ENCODE results near the gene TERB1.

Gene TERB1

DNA sequence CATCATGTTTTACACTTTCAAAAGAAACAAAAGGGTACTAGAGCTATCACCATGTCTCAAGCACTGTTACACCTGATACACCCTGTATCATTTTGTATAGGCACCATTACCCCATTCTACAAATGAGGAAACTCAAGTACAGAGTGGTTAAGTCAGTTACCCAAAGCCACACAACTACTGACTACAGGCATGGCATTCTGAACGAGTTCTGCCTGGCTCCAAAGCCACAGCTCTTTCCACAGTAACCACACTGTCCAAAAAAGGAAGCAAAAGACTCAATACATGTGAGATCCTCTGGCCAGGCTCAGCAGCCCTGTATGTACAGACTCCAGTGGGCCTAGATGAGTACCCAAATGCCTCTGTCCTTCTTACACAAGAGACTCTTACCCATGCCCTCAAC, 54.7 kb downstream of the TERB1 start:
- TF ChIP-seq, protein P1, sequence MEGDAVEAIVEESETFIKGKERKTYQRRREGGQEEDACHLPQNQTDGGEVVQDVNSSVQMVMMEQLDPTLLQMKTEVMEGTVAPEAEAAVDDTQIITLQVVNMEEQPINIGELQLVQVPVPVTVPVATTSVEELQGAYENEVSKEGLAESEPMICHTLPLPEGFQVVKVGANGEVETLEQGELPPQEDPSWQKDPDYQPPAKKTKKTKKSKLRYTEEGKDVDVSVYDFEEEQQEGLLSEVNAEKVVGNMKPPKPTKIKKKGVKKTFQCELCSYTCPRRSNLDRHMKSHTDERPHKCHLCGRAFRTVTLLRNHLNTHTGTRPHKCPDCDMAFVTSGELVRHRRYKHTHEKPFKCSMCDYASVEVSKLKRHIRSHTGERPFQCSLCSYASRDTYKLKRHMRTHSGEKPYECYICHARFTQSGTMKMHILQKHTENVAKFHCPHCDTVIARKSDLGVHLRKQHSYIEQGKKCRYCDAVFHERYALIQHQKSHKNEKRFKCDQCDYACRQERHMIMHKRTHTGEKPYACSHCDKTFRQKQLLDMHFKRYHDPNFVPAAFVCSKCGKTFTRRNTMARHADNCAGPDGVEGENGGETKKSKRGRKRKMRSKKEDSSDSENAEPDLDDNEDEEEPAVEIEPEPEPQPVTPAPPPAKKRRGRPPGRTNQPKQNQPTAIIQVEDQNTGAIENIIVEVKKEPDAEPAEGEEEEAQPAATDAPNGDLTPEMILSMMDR (IDR thresholded peaks at IDR 0.05; ENCODE audit: extremely low read depth, insufficient read depth, missing control alignments) = no peak
- no peak for DNase-seq (ENCODE audit: low spot score)
- in situ Hi-C loops (cut with MboI; ENCODE audit: low pct_unique_long_range_greater_than_20kb, low sequenced_read_pairs, unreplicated experiment) = loop anchor here (25.0 kb wide), 1 partner anchor 334 kb away; no protein-coding TSS in a partner anchor

GRCh38 chr16:66746048-66746447, 55.3 kb downstream of the TERB1 start:
- TF ChIP-seq, protein P1 (IDR thresholded peaks at IDR 0.05; ENCODE audit: extremely low read depth, insufficient read depth, missing control alignments) = no peak
- in situ Hi-C loops (cut with MboI; ENCODE audit: low pct_unique_long_range_greater_than_20kb, low sequenced_read_pairs, unreplicated experiment) = loop anchor here (25.0 kb wide), 1 partner anchor 334 kb away; no protein-coding TSS in a partner anchor
- DNase-seq (ENCODE audit: low spot score) = no peak

DNA sequence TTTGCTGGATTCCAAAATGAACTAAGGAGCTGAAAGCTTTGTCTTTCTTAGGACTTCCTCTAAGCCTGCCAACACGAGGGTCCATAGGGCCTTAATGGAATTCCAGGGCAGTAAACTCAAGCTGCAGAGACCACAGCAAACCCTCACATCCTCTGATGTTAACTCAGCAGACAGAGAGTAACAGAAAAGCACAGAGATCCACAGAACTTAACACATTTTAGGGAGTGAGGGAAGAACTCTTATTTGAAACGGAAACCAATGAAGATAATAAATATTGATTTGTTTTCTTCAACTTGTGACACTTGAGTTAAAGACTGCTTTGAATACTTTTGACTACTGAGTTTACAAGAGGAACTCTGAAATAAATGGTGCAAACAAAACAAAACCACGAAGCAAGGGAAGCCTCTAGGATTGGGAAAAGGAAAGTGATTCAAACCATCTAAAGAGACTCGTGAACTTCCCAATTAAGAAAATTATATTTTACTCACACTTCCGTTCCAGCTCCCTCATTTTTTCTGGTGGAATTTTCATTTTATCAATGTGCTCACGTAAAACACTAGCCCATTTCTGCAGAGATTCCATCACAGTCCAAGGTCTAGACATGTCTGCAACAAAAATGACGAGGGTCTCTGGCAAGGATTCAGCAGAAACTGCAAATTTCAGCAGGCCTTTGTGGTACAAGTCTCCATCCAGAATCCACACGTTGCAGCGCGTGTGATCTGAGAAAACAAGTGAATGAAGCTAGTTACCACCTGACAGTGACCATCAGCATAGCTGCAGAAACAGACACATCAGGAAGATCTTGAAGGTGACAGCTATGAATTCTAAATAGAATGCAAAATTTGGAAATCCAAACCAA, 59.2 kb downstream of the TERB1 start:
- DNase-seq (ENCODE audit: low spot score) = no peak
- in situ Hi-C loops (cut with MboI; ENCODE audit: low pct_unique_long_range_greater_than_20kb, low sequenced_read_pairs, unreplicated experiment) = loop anchor here (25.0 kb wide), 1 partner anchor 330 kb away; no protein-coding TSS in a partner anchor

DNA sequence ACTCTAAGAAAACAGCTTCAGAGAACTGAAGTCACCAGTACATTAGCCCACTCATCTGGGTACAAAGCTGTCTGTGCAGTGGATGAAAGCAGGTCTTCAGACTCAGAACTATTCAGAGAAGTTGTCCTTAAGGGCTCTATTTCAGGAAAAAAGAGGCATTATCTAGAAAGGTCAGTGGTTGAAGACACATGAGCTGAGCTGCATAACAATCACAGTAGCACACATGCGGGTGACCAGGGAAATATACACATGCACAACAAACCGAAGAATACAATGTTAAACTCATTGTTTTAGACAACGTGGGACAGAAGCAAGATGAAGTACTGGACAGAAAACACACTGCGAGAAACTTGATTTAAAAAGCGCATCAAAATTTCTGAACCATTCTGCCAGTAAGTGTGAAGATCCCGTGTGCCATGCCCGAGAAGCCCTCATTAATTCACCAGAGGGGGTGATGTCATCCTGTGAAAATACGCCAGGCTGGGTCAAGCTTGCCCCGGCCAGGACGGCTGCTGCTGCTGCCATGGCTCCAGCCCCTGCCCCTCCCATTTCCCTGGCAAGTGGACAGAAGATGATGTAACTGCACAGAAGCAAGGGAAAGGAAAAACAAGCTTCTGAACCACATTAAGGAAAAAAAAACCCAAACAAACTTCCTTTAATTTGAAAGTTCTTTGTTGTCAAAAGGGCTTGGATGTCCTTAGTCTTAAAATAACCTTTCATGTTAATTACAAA, 60.0 kb downstream of the TERB1 start:
- TF ChIP-seq, protein P1 (IDR thresholded peaks at IDR 0.05; ENCODE audit: extremely low read depth, insufficient read depth, missing control alignments) = no peak
- in situ Hi-C loops (cut with MboI; ENCODE audit: low pct_unique_long_range_greater_than_20kb, low sequenced_read_pairs, unreplicated experiment) = loop anchor here (25.0 kb wide), 1 partner anchor 329 kb away; no protein-coding TSS in a partner anchor
- no peak for DNase-seq (ENCODE audit: low spot score)

More for the DNA sequence above, 59.2 kb downstream of the TERB1 start:
- TF ChIP-seq, protein P1 (IDR thresholded peaks at IDR 0.05; ENCODE audit: extremely low read depth, insufficient read depth, missing control alignments) = no peak

DNA sequence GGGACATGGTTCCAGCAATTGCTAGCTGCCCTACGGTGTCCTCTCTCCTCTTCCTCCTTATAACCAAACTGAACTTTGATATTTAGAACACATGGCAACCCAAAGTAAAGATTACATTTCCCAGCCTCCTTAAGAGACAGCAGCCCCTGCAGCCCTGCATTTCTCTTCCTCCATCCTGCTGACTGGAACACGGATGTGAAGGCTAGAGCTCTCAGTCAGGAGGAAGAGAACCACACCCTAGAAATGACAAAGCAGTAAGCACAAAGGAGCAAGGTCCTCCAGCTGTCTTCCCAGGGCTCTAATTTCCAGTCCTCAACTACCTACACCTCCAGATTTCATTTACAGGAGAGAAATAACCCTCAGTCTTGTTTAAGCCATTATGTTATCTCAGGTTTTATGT, 60.9 kb downstream of the TERB1 start:
- in situ Hi-C loops (cut with MboI; ENCODE audit: low pct_unique_long_range_greater_than_20kb, low sequenced_read_pairs, unreplicated experiment) = loop anchor here (25.0 kb wide), 1 partner anchor 328 kb away; no protein-coding TSS in a partner anchor
- DNase-seq (ENCODE audit: low spot score) = no peak
- TF ChIP-seq, protein P1 (IDR thresholded peaks at IDR 0.05; ENCODE audit: extremely low read depth, insufficient read depth, missing control alignments) = no peak

GRCh38 chr16:66740010-66740409, 61.4 kb downstream of the TERB1 start:
- in situ Hi-C loops (cut with MboI; ENCODE audit: low pct_unique_long_range_greater_than_20kb, low sequenced_read_pairs, unreplicated experiment) = loop anchor here (25.0 kb wide), 1 partner anchor 328 kb away; no protein-coding TSS in a partner anchor
- TF ChIP-seq, protein P1 (IDR thresholded peaks at IDR 0.05; ENCODE audit: extremely low read depth, insufficient read depth, missing control alignments) = peak; percentile 66

More at GRCh38 chr16:66740010-66740409, 61.4 kb downstream of the TERB1 start:
- DNase-seq (ENCODE audit: low spot score) = peak; percentile 64

All from GM13977 (cell line).